ENCODE measurements around the gene PWWP2B.

Gene PWWP2B

DNA sequence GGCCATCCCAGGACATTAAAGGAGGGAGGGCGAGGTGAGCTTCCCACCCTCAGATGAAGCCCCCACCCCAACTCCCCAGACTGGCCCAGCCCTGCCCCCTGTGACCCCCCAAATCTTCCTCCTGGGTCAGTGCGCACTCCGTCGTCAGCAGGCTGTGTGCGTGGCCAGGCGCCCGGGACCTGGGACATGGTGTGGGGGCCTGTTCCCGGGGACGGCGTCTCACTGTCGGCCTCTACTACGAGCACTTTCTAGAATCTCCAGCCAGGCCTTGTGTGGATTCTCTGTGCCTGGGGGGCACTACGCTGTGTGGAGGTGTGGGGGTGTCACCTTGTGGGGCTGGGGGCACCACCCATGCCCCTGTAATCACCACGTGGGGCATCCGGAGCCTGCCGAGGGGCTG is 9.8 kb downstream of the PWWP2B start:
- Histone ChIP-seq H2AFZ (ENCODE audit: low read length) (no peak overlapping the region), H3K4me2 (ENCODE audit: low read length) (no peak overlapping the region), H4K20me1 (ENCODE audit: insufficient read depth, low read length) (no peaks in the 10 kb centered on the region), H3K36me3 (ENCODE audit: insufficient read depth, low read length) (no peaks in the 10 kb centered on the region), H3K9me3 (ENCODE audit: low read length) (no peaks in the 10 kb centered on the region), H3K4me1 (ENCODE audit: insufficient read depth, low read length, severe bottlenecking) (no peaks in the 10 kb centered on the region), H3K9ac (ENCODE audit: low read length) (no peak overlapping the region), H3K27ac (ENCODE audit: low read depth, low read length, poor library complexity, severe bottlenecking) (no peak overlapping the region), H3F3A (ENCODE audit: insufficient read depth, low read length) (no peaks in the 10 kb centered on the region), H3K27me3 (ENCODE audit: insufficient read depth, low read length) (no peaks in the 10 kb centered on the region), H3K4me3 (ENCODE audit: low read depth, low read length, poor library complexity, severe bottlenecking) (no peak overlapping the region), H3K79me2 (ENCODE audit: insufficient read depth, low read length) (no peaks in the 10 kb centered on the region), H3K9me2 (ENCODE audit: low read depth, low read length) (no peaks in the 10 kb centered on the region)
- no peak for TF ChIP-seq EZH2 (IDR thresholded peaks at IDR 0.05; ENCODE audit: borderline replicate concordance, low read length)
- TF ChIP-seq, protein P1, sequence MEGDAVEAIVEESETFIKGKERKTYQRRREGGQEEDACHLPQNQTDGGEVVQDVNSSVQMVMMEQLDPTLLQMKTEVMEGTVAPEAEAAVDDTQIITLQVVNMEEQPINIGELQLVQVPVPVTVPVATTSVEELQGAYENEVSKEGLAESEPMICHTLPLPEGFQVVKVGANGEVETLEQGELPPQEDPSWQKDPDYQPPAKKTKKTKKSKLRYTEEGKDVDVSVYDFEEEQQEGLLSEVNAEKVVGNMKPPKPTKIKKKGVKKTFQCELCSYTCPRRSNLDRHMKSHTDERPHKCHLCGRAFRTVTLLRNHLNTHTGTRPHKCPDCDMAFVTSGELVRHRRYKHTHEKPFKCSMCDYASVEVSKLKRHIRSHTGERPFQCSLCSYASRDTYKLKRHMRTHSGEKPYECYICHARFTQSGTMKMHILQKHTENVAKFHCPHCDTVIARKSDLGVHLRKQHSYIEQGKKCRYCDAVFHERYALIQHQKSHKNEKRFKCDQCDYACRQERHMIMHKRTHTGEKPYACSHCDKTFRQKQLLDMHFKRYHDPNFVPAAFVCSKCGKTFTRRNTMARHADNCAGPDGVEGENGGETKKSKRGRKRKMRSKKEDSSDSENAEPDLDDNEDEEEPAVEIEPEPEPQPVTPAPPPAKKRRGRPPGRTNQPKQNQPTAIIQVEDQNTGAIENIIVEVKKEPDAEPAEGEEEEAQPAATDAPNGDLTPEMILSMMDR (IDR thresholded peaks at IDR 0.05; ENCODE audit: low read length), result no peak

DNA sequence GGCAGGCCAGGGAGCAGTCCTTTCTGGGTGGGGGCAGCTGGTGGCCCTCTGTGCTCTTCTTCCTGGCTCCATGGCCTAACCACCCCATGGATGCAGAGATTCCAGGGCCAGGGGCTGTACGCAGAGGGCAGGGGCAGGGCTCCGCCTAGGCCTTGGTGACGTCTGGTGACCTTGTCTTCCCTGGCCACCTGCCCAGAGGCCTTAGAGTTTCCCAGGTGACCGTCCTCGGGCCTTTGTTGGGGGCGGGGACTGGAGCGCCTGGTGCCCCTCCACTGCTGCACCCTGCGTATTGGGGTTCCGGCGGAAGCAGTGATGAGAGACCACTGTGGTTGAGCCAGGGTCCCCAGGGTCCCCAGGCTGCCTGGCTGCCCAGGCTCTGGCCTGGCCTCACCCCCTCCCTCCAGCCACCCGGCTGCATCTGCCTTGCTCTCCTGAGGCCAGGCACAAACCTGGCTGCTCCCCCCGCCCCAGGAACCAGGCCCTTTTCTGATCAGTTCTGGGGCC is 10.3 kb downstream of the PWWP2B start:
- Histone ChIP-seq H3K9me2 (ENCODE audit: low read depth, low read length) (no peaks in the 10 kb centered on the region), H3K36me3 (ENCODE audit: insufficient read depth, low read length) (no peaks in the 10 kb centered on the region), H3K9ac (ENCODE audit: low read length) (no peak overlapping the region), H3K4me2 (ENCODE audit: low read length) (no peak overlapping the region), H3K9me3 (ENCODE audit: low read length) (no peaks in the 10 kb centered on the region), H4K20me1 (ENCODE audit: insufficient read depth, low read length) (no peaks in the 10 kb centered on the region), H3K79me2 (ENCODE audit: insufficient read depth, low read length) (no peaks in the 10 kb centered on the region), H2AFZ (ENCODE audit: low read length) (no peak overlapping the region), H3K27me3 (ENCODE audit: insufficient read depth, low read length) (no peaks in the 10 kb centered on the region), H3K27ac (ENCODE audit: low read depth, low read length, poor library complexity, severe bottlenecking) (no peak overlapping the region), H3K4me1 (ENCODE audit: insufficient read depth, low read length, severe bottlenecking) (no peaks in the 10 kb centered on the region), H3K4me3 (ENCODE audit: low read depth, low read length, poor library complexity, severe bottlenecking) (no peak overlapping the region), H3F3A (ENCODE audit: insufficient read depth, low read length) (no peaks in the 10 kb centered on the region)
- TF ChIP-seq, protein P1 (IDR thresholded peaks at IDR 0.05; ENCODE audit: low read length), result no peak
- TF ChIP-seq EZH2 (IDR thresholded peaks at IDR 0.05; ENCODE audit: borderline replicate concordance, low read length), result no peak

DNA sequence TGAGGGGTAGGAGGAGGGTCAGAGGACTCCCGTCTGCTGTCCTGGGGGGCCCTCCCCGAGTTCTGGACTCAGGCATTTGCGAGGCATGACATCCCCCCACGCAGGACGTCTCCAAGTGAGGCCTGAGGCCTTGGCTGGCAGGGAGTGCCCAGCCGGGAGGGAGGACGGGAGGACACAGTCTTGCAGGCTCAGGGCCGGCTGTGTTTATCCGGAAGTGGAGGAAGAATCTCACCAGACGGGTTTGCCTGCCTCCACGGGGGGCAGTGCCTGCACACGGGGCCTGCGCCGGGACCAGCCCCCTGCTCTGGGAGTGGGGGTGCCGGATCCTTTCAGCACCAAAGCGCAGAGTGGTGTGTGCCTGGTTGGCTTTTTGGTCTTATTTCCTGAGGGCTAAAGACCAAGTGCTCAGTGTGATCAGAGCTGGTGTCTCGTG is 10.9 kb downstream of the PWWP2B start:
- no peaks in the 10 kb centered on the region for H3K27me3 ChIP-seq (ENCODE audit: insufficient read depth, low read length)
- no peak overlapping the region for H3K4me3 ChIP-seq (ENCODE audit: low read depth, low read length, poor library complexity, severe bottlenecking)
- no peaks in the 10 kb centered on the region for H3F3A ChIP-seq (ENCODE audit: insufficient read depth, low read length)
- H3K27ac ChIP-seq (ENCODE audit: low read depth, low read length, poor library complexity, severe bottlenecking), result no peak overlapping the region
- TF ChIP-seq, protein P1 (IDR thresholded peaks at IDR 0.05; ENCODE audit: low read length), result no peak
- TF ChIP-seq EZH2 (IDR thresholded peaks at IDR 0.05; ENCODE audit: borderline replicate concordance, low read length), result no peak
- H3K79me2 ChIP-seq (ENCODE audit: insufficient read depth, low read length), result no peaks in the 10 kb centered on the region
- no peak overlapping the region for H3K9ac ChIP-seq (ENCODE audit: low read length)
- no peak overlapping the region for H2AFZ ChIP-seq (ENCODE audit: low read length)
- no peak overlapping the region for H3K4me2 ChIP-seq (ENCODE audit: low read length)
- H4K20me1 ChIP-seq (ENCODE audit: insufficient read depth, low read length), result no peaks in the 10 kb centered on the region
- no peaks in the 10 kb centered on the region for H3K4me1 ChIP-seq (ENCODE audit: insufficient read depth, low read length, severe bottlenecking)
- H3K36me3 ChIP-seq (ENCODE audit: insufficient read depth, low read length), result no peaks in the 10 kb centered on the region
- no peaks in the 10 kb centered on the region for H3K9me3 ChIP-seq (ENCODE audit: low read length)
- H3K9me2 ChIP-seq (ENCODE audit: low read depth, low read length), result no peaks in the 10 kb centered on the region

Measured in OCI-LY1 (cell line).